ENCODE results near the gene AZIN2. TPM values are rescaled to one million over a fixed set of nuclear protein-coding genes. Genes with fewer than 3 reads are reported as not detected.

Gene AZIN2
- total and polyA plus RNA-seq, 10 donors: 1.4 to 8.3 (median 3.0) TPM

DNA sequence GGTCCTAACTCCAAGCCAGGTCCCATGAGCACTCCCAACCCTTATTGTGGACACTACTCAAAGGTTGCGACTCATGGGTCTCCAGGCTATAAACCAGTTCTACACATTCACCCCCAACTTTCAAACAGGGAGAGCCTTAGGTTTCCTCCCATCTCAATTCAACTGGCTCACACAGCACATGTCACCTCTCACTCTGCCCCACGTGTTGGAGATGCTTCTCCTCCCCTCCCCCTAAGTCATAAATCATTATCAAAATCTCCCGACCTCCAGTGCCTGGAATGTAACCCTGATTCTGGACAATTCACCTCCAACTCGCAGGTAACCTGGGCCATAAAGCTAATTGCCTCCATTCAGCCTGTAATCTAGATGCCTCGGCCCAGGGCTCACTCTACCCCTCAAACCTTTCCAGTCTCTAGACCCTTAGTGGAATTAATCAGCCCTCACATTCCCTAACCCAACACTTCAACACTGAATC, 44.9 kb upstream of the AZIN2 start:
- intact Hi-C loops (cut with DNase I; ENCODE audit: low total_unique reads): no loop called here
- no peak for TF ChIP-seq POLR2AphosphoS5 (IDR thresholded peaks at IDR 0.05)
- TF ChIP-seq, protein P1, sequence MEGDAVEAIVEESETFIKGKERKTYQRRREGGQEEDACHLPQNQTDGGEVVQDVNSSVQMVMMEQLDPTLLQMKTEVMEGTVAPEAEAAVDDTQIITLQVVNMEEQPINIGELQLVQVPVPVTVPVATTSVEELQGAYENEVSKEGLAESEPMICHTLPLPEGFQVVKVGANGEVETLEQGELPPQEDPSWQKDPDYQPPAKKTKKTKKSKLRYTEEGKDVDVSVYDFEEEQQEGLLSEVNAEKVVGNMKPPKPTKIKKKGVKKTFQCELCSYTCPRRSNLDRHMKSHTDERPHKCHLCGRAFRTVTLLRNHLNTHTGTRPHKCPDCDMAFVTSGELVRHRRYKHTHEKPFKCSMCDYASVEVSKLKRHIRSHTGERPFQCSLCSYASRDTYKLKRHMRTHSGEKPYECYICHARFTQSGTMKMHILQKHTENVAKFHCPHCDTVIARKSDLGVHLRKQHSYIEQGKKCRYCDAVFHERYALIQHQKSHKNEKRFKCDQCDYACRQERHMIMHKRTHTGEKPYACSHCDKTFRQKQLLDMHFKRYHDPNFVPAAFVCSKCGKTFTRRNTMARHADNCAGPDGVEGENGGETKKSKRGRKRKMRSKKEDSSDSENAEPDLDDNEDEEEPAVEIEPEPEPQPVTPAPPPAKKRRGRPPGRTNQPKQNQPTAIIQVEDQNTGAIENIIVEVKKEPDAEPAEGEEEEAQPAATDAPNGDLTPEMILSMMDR (IDR thresholded peaks at IDR 0.05 in 8 of 11, conservative IDR thresholded peaks at IDR 0.05 in 3 of 11): no peak
- TF ChIP-seq POLR2A (IDR thresholded peaks at IDR 0.05): no peak
- no peak for DNase-seq
- Histone ChIP-seq H3K27me3 (replicated peaks in 1 of 7) (no peaks in the 10 kb centered on the region), H3K9me3 (no peaks in the 10 kb centered on the region), H3K27ac (peak overlapping the region; percentile 53 to 90 (median 85)), H3K4me1 (peaks cover 15 to 78% (median 56%) of the 10 kb centered on the region in 6 donors), H3K36me3 (peaks cover 0 to 14% (median 0%) of the 10 kb centered on the region in 6 donors), H3K4me3 (peak overlapping the region; percentile 70 to 99 (median 81))
- 6 to 14% (median 10%) methylated on average over 5 of the region's 5 CpGs for WGBS, 5 donors

DNA sequence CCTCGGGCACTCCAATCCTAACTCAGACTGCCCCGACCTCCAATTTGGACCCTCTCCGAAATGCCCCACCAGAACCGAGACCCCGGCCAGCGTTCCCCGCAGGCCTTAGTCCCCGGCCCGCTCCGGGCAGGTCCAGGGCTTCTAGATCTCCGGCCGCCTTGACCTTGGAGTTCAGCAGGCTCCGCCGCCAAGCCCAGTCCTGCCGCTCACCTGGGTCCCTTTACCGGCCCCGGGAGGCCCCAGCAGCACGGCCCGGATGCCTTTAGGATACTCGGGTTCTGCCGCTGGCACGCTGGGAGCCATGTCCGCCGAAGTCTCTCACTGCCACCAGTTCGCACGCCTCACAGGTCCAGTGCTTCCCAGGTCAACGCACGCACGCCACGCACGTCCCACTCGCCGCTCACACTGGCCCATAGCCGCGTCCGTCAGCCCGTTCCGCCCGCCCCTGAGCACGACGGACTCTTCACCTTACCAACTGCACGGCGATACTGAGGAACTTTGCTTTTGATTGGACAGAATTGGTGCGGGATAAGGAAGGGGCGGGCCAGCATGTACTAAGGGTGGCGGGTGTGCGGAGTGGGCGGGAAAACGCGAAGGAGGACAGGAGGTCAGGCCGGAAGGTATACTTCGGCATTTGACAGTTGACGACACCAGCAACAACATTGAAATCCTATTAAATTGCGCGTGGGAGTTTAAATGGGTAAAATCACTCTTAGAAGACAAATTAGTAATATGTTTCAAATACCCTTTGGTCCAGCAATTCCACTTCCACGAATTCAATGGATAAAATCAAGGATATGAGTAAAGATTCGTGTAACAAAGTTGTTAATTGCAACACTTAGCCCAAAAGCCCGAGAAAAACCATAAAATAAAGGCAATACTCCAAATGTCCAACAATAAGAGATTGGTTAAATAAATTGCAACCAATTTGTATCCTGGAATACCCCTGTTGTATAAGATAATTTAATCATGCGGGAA, 44.1 kb upstream of the AZIN2 start, which contains the start of gene AK2:
AK2 (minus strand) TSS at position 358 of the 978 bp plus-strand sequence; CDS start at position 303, 55 bp downstream.
- Histone ChIP-seq H3K4me3 (peak within 1 kb of the TSS; percentile 70 to 99 (median 81)), H3K4me1 (peaks cover 15 to 71% (median 49%) of the 10 kb centered on the region in 6 donors), H3K27me3 (replicated peaks in 1 of 7) (no peaks in the 10 kb centered on the region), H3K36me3 (peaks cover 0 to 8% (median 0%) of the 10 kb centered on the region in 6 donors), H3K9me3 (no peaks in the 10 kb centered on the region), H3K27ac (peak within 1 kb of the TSS; percentile 53 to 90 (median 85))
- WGBS, 5 donors: 4 to 6% (median 5%) methylated on average over 49 to 59 of the region's 59 CpGs
- peak; percentile 97 for DNase-seq
- intact Hi-C loops (cut with DNase I; ENCODE audit: low total_unique reads): no loop called here
- TF ChIP-seq POLR2AphosphoS5 (IDR thresholded peaks at IDR 0.05) (peak; percentile 90 to 94 (median 94)), POLR2A (IDR thresholded peaks at IDR 0.05) (peak in 1 of 3 donors; percentile 18)
- TF ChIP-seq, protein P1 (IDR thresholded peaks at IDR 0.05 in 8 of 11, conservative IDR thresholded peaks at IDR 0.05 in 3 of 11): peak in 2 of 11 experiments; percentile 13 to 33

DNA sequence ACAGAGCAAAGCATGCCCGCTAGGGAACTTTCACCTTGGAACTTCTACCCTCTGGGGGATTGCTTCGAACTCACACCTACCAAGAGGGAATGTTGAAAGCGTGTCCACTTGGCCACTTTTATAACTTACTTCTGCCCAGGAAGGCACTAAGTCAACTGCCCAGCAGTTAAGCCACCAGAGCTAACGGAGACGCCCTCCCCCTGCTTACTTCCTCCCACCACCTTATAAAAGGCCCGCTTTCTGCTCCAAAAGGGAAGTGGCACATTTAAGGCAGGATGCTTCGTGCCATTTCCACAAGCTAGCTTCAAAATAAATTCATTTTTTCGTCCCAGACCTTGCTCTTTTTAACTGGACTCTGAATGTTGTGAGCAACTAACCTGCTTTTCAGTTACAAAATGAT, 41.1 kb upstream of the AZIN2 start:
- H3K4me1 ChIP-seq: peaks cover 10 to 40% (median 20%) of the 10 kb centered on the region in 6 donors
- intact Hi-C loops (cut with DNase I; ENCODE audit: low total_unique reads): no loop called here
- no peak for DNase-seq
- TF ChIP-seq POLR2A (IDR thresholded peaks at IDR 0.05) (no peak), POLR2AphosphoS5 (IDR thresholded peaks at IDR 0.05) (no peak)
- TF ChIP-seq, protein P1 (IDR thresholded peaks at IDR 0.05 in 8 of 11, conservative IDR thresholded peaks at IDR 0.05 in 3 of 11): no peak
- no peaks in the 10 kb centered on the region for H3K27me3 ChIP-seq (replicated peaks in 1 of 7)
- WGBS, 5 donors: 29 to 39% (median 34%) methylated on average over 8 of the region's 8 CpGs
- peak overlapping the region in 5 of 8 donors; percentile 13 to 70 (median 68) for H3K27ac ChIP-seq
- no peaks in the 10 kb centered on the region for H3K9me3 ChIP-seq
- peak overlapping the region in 1 of 8 donors; percentile 4 for H3K4me3 ChIP-seq
- H3K36me3 ChIP-seq: no peaks in the 10 kb centered on the region

DNA sequence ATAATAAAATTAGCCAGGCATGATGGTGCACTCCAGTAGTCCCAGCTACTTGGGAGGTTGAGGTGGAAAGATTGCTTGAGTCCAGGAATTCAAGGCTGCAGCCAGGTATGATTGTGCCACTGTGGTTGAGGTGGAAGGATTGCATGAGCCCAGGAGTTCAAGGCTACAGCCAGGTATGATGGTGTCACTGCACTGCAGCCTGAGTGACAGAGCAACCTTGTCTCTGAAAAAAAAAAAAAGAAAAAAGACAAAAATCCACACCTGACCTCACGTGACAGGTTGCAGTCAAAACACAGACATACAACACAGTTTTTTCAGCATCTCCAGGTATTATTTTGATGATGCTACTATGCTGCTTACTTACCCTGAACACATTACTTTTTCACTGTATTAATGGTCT, 39.9 kb upstream of the AZIN2 start:
- DNase-seq: no peak
- TF ChIP-seq POLR2AphosphoS5 (IDR thresholded peaks at IDR 0.05) (no peak), POLR2A (IDR thresholded peaks at IDR 0.05) (no peak)
- TF ChIP-seq, protein P1 (IDR thresholded peaks at IDR 0.05 in 8 of 11, conservative IDR thresholded peaks at IDR 0.05 in 3 of 11): no peak
- no peaks in the 10 kb centered on the region for H3K27me3 ChIP-seq (replicated peaks in 1 of 7)
- 82 to 96% (median 88%) methylated on average over 1 of the region's 1 CpG for WGBS, 5 donors
- H3K4me3 ChIP-seq: no peak overlapping the region
- H3K36me3 ChIP-seq: no peaks in the 10 kb centered on the region
- H3K27ac ChIP-seq: no peak overlapping the region
- intact Hi-C loops (cut with DNase I; ENCODE audit: low total_unique reads): no loop called here
- no peaks in the 10 kb centered on the region for H3K9me3 ChIP-seq
- H3K4me1 ChIP-seq: peaks cover 0 to 38% (median 8%) of the 10 kb centered on the region in 6 donors

All from spleen (tissue), 11 donors.